ENCODE data around the gene DDX46.
"Not testable (repeated sequence)": the region's sequence is repeated elsewhere in the genome, so short reads cannot be mapped to it uniquely, and the experiment has no call there.

Gene DDX46

GRCh38 chr5:134738133-134738962 lies 20.2 kb upstream of the DDX46 start, which contains the start of gene CAMLG:
TSS of gene CAMLG (plus strand) at chr5:134738548. CDS start at chr5:134738621, 73 bp downstream.
- peaks cover 17 to 30% (median 24%) of the 10 kb centered on the region in 11 experiments; a peak in 21 of 22 replicates for H3K36me3 ChIP-seq
- peak within 1 kb of the TSS; percentile 84 to 97 (median 90) for H3K4me3 ChIP-seq
- peak within 1 kb of the TSS; percentile 84 to 92 (median 89) for H3K9ac ChIP-seq
- peaks cover 0 to 43% (median 14%) of the 10 kb centered on the region in 11 experiments; a peak in 12 of 22 replicates for H4K20me1 ChIP-seq
- H3K27ac ChIP-seq = peak within 1 kb of the TSS; percentile 76 to 91 (median 85)
- H3K4me2 ChIP-seq = peak within 1 kb of the TSS; percentile 92 to 99 (median 93)
- no peaks in the 10 kb centered on the region for H3K27me3 ChIP-seq
- H3K4me1 ChIP-seq = peaks cover 19 to 54% (median 48%) of the 10 kb centered on the region in 10 experiments
- H3K9me3 ChIP-seq (replicated peaks in 1 of 11) = no peaks in the 10 kb centered on the region
- no peak for TF ChIP-seq Cebpa-rat (IDR thresholded peaks at IDR 0.05)

GRCh38 chr5:134738963-134739661 lies 19.5 kb upstream of the DDX46 start:
- H3K4me2 ChIP-seq = peak overlapping the region; percentile 92 to 99 (median 93)
- peaks cover 19 to 52% (median 47%) of the 10 kb centered on the region in 10 experiments for H3K4me1 ChIP-seq
- H3K27me3 ChIP-seq = no peaks in the 10 kb centered on the region
- peak overlapping the region; percentile 84 to 97 (median 90) for H3K4me3 ChIP-seq
- H3K27ac ChIP-seq = peak overlapping the region; percentile 76 to 91 (median 85); a peak in 21 of 22 replicates
- H3K9ac ChIP-seq = peak overlapping the region; percentile 84 to 92 (median 89)
- peaks cover 22 to 38% (median 32%) of the 10 kb centered on the region in 11 experiments; a peak in 21 of 22 replicates for H3K36me3 ChIP-seq
- no peak for TF ChIP-seq Cebpa-rat (IDR thresholded peaks at IDR 0.05)
- H4K20me1 ChIP-seq = peaks cover 0 to 43% (median 15%) of the 10 kb centered on the region in 11 experiments; a peak in 12 of 22 replicates
- no peaks in the 10 kb centered on the region for H3K9me3 ChIP-seq (replicated peaks in 1 of 11)

GRCh38 chr5:134741052-134741451 lies 17.5 kb upstream of the DDX46 start:
- Histone ChIP-seq H3K9ac (peak overlapping the region in 4 of 11 experiments; percentile 2 to 86 (median 20); a peak in 2 of 22 replicates), H3K4me3 (no peak overlapping the region), H3K27me3 (no peaks in the 10 kb centered on the region), H3K27ac (no peak overlapping the region), H3K9me3 (replicated peaks in 1 of 11) (no peaks in the 10 kb centered on the region), H3K4me1 (peaks cover 19 to 39% (median 33%) of the 10 kb centered on the region in 10 experiments), H4K20me1 (peaks cover 0 to 43% (median 15%) of the 10 kb centered on the region in 11 experiments; a peak in 12 of 22 replicates), H3K36me3 (peaks cover 28 to 57% (median 42%) of the 10 kb centered on the region in 11 experiments; a peak in 21 of 22 replicates), H3K4me2 (peak overlapping the region in 5 of 11 experiments; percentile 92 to 99 (median 93); a peak in 3 of 22 replicates)
- TF ChIP-seq Cebpa-rat (IDR thresholded peaks at IDR 0.05) = no peak

- Histone ChIP-seq H4K20me1 (peaks cover 0 to 43% (median 15%) of the 10 kb centered on the region in 11 experiments; a peak in 12 of 22 replicates), H3K9me3 (replicated peaks in 1 of 11) (no peaks in the 10 kb centered on the region), H3K4me3 (no peak overlapping the region), H3K27me3 (no peaks in the 10 kb centered on the region), H3K4me1 (peaks cover 19 to 29% (median 25%) of the 10 kb centered on the region in 10 experiments), H3K9ac (no peak overlapping the region; a peak in 1 of 22 replicates), H3K27ac (no peak overlapping the region), H3K4me2 (no peak overlapping the region), H3K36me3 (peaks cover 32 to 62% (median 43%) of the 10 kb centered on the region in 11 experiments; a peak in 21 of 22 replicates)
- no peak for TF ChIP-seq Cebpa-rat (IDR thresholded peaks at IDR 0.05)
These were observed 16.4 kb upstream of the DDX46 start for GRCh38 chr5:134742134-134742533.

GRCh38 chr5:134749415-134749814 lies 9.2 kb upstream of the DDX46 start:
- Histone ChIP-seq H3K9ac (no peak overlapping the region), H3K27me3 (no peaks in the 10 kb centered on the region), H3K4me2 (0 out of 22 replicates have a peak overlapping the region, but pooled peaks of 2 of the 11 experiments have one; percentile 0 to 1), H3K4me1 (peaks cover 0 to 12% (median 7%) of the 10 kb centered on the region in 10 experiments; a peak in 9 of 20 replicates), H3K36me3 (peaks cover 19 to 50% (median 33%) of the 10 kb centered on the region in 11 experiments), H3K9me3 (replicated peaks in 1 of 11) (no peaks in the 10 kb centered on the region), H3K27ac (0 out of 22 replicates have a peak overlapping the region, but pooled peaks of 1 of the 11 experiments have one; percentile 4), H3K4me3 (no peak overlapping the region), H4K20me1 (0 out of 22 replicates have a peak, but pooled peaks cover 0 to 3% (median 0%) of the 10 kb centered on the region in 11 experiments)
- no peak for TF ChIP-seq Cebpa-rat (IDR thresholded peaks at IDR 0.05)

GRCh38 chr5:134758176-134758503 lies 439 bp upstream of the DDX46 start:
- no peak for TF ChIP-seq Cebpa-rat (IDR thresholded peaks at IDR 0.05)
- Histone ChIP-seq H3K9me3 (replicated peaks in 1 of 11) (no peaks in the 10 kb centered on the region), H3K27ac (peak overlapping the region in 10 of 11 experiments; percentile 31 to 92 (median 88); a peak in 13 of 22 replicates), H3K4me3 (peak overlapping the region; percentile 77 to 97 (median 92)), H3K4me1 (peaks cover 20 to 39% (median 27%) of the 10 kb centered on the region in 10 experiments), H3K36me3 (peaks cover 0 to 26% (median 11%) of the 10 kb centered on the region in 11 experiments; a peak in 14 of 22 replicates), H3K4me2 (peak overlapping the region; percentile 68 to 89 (median 80)), H3K9ac (peak overlapping the region; percentile 86 to 95 (median 93); a peak in 21 of 22 replicates), H4K20me1 (peaks cover 0 to 37% (median 30%) of the 10 kb centered on the region in 11 experiments; a peak in 19 of 22 replicates), H3K27me3 (no peaks in the 10 kb centered on the region)

- TF ChIP-seq Cebpa-rat (IDR thresholded peaks at IDR 0.05) = 0 out of 22 replicates have a peak, but pooled peaks of 1 of the 11 experiments have one; percentile 16
- H3K27me3 ChIP-seq; H3K9ac ChIP-seq; H3K9me3 ChIP-seq (replicated peaks in 1 of 11); H3K4me2 ChIP-seq; H3K4me3 ChIP-seq; H3K27ac ChIP-seq: not testable (repeated sequence)
- peaks cover 0 to 56% (median 33%) of the 10 kb centered on the region in 11 experiments; a peak in 19 of 22 replicates for H4K20me1 ChIP-seq
- peaks cover 0 to 14% (median 0%) of the 10 kb centered on the region in 10 experiments; a peak in 4 of 20 replicates for H3K4me1 ChIP-seq
- peaks cover 90 to 100% (median 99%) of the 10 kb centered on the region in 11 experiments for H3K36me3 ChIP-seq
These were observed 9.1 kb downstream of the DDX46 start for GRCh38 chr5:134767528-134768291.

GRCh38 chr5:134769206-134769605 lies 10.6 kb downstream of the DDX46 start:
- Histone ChIP-seq H3K36me3 (peaks cover 99 to 100% (median 100%) of the 10 kb centered on the region in 11 experiments), H3K4me2 (no peak overlapping the region), H4K20me1 (peaks cover 0 to 44% (median 20%) of the 10 kb centered on the region in 11 experiments; a peak in 15 of 22 replicates)

More at GRCh38 chr5:134769206-134769605, 10.6 kb downstream of the DDX46 start:
- Histone ChIP-seq H3K9ac (no peak overlapping the region), H3K27ac (no peak overlapping the region), H3K4me3 (no peak overlapping the region), H3K4me1 (peaks cover 0 to 10% (median 0%) of the 10 kb centered on the region in 10 experiments; a peak in 3 of 20 replicates), H3K27me3 (no peaks in the 10 kb centered on the region), H3K9me3 (replicated peaks in 1 of 11) (no peaks in the 10 kb centered on the region)
- TF ChIP-seq Cebpa-rat (IDR thresholded peaks at IDR 0.05) = 0 out of 22 replicates have a peak, but pooled peaks of 3 of the 11 experiments have one; percentile 9 to 20 (median 12)

Data from BLaER1 treated with 17β-estradiol and CSF1 and Interleukin-3, amounts not matched to agents 10 nM and 100 nM (cell line).